Astrocyte (in vitro differentiated cells and primary cell): Measurements from ENCODE around the gene LGR4. TPM values are rescaled to one million over a fixed set of nuclear protein-coding genes. Genes with fewer than 3 reads are reported as not detected.

Experiments
- DNase-seq: peaks from one replicate; pipeline ENCODE4 v3.0.0-alpha.2; 2010; ENCODE audit warnings: low read depth
- FAIRE-seq: peaks from 2 replicates; lab custom pipeline; 2011; peaks lifted over from hg19 to GRCh38; lab: Jason Lieb, UNC
- H2AFZ ChIP-seq: 2 replicates; pipeline ENCODE4 v1.6.0; 2012; ENCODE audit warnings: low read depth, low read length, inconsistent platforms
- H3K27ac ChIP-seq: 2 replicates; pipeline ENCODE4 v1.5.1; 2011; ENCODE audit warnings: low read depth, low read length, inconsistent platforms
- H3K27me3 ChIP-seq: 2 replicates; pipeline ENCODE4 v1.6.0; 2011; ENCODE audit warnings: low read length, inconsistent platforms; ENCODE audit not compliant: insufficient read depth
- H3K36me3 ChIP-seq: 2 replicates; pipeline ENCODE4 v1.5.1; 2011; ENCODE audit warnings: low read length, inconsistent platforms; ENCODE audit not compliant: insufficient read depth
- H3K4me1 ChIP-seq: 2 replicates; pipeline ENCODE4 v1.5.1; 2011; ENCODE audit warnings: low read length, inconsistent platforms; ENCODE audit not compliant: insufficient read depth
- H3K4me2 ChIP-seq: 2 replicates; pipeline ENCODE4 v1.6.0; 2012; ENCODE audit warnings: low read length, inconsistent platforms
- H3K4me3 ChIP-seq: 2 replicates; pipeline ENCODE4 v1.5.1; 2011; ENCODE audit warnings: low read depth, mild to moderate bottlenecking, low read length, inconsistent platforms; ENCODE audit not compliant: insufficient read depth
- H3K79me2 ChIP-seq: 2 replicates; pipeline ENCODE4 v1.6.0; 2012; ENCODE audit warnings: mild to moderate bottlenecking, low read length, inconsistent platforms; ENCODE audit not compliant: insufficient read depth
- H3K9ac ChIP-seq: 2 replicates; pipeline ENCODE4 v1.6.0; 2012; ENCODE audit warnings: mild to moderate bottlenecking, low read length, inconsistent platforms
- H3K9me3 ChIP-seq: 2 replicates; pipeline ENCODE4 v1.5.1; 2012; ENCODE audit warnings: low read depth, mild to moderate bottlenecking, low read length, inconsistent platforms; ENCODE audit not compliant: insufficient read depth
- H4K20me1 ChIP-seq: 2 replicates; pipeline ENCODE4 v1.6.0; 2012; ENCODE audit warnings: low read length, inconsistent platforms; ENCODE audit not compliant: insufficient read depth
- H3K27ac Mint-ChIP-seq: one replicate; pipeline ENCODE4 v1.8.0; 2021; ENCODE audit warnings: mild to moderate bottlenecking, mixed read lengths; ENCODE audit not compliant: unreplicated experiment
- H3K27me3 Mint-ChIP-seq: one replicate; pipeline ENCODE4 v1.8.0; 2021; ENCODE audit warnings: low read depth, mixed read lengths; ENCODE audit not compliant: unreplicated experiment
- H3K36me3 Mint-ChIP-seq: one replicate; pipeline ENCODE4 v1.8.0; 2021; ENCODE audit warnings: low read depth, mixed read lengths; ENCODE audit not compliant: unreplicated experiment
- H3K4me1 Mint-ChIP-seq: one replicate; pipeline ENCODE4 v1.8.0; 2021; ENCODE audit warnings: low read depth, mixed read lengths; ENCODE audit not compliant: unreplicated experiment
- H3K4me3 Mint-ChIP-seq: one replicate; pipeline ENCODE4 v1.8.0; 2021; ENCODE audit warnings: mild to moderate bottlenecking, moderate library complexity, mixed read lengths; ENCODE audit not compliant: unreplicated experiment
- H3K9me3 Mint-ChIP-seq: one replicate; pipeline ENCODE4 v1.8.0; 2021; ENCODE audit warnings: mild to moderate bottlenecking, mixed read lengths; ENCODE audit not compliant: unreplicated experiment
- CTCF ChIP-seq: IDR thresholded peaks from 2 replicates; pipeline ENCODE4 v1.5.1; 2011; ENCODE audit warnings: low read depth, mild to moderate bottlenecking, inconsistent platforms, low read length, moderate library complexity; ENCODE audit not compliant: insufficient read depth
- EZH2 ChIP-seq: IDR thresholded peaks from 2 replicates; pipeline ENCODE4 v1.6.1; 2012; ENCODE audit warnings: mild to moderate bottlenecking, low read length, inconsistent platforms; ENCODE audit not compliant: insufficient read depth
- total RNA-seq: library from RNA; stranded (reverse); gene quantifications from 2 replicates; pipeline ENCODE4 v1.2.1, GENCODE V29; 2021

LGR4 gene
- total RNA-seq, 1 donor from 2014 or later = 50.0 TPM

- Histone ChIP-seq H3K27me3 (no peaks in the 10 kb centered on the region), H3K4me3 (no peak overlapping the region), H2AFZ (no peak overlapping the region), H3K27ac (no peak overlapping the region), H3K79me2 (peaks cover 4% of the 10 kb centered on the region), H3K9ac (no peak overlapping the region), H3K9me3 (no peaks in the 10 kb centered on the region), H3K36me3 (no peaks in the 10 kb centered on the region), H3K4me1 (no peaks in the 10 kb centered on the region), H3K4me2 (no peak overlapping the region), H4K20me1 (no peaks in the 10 kb centered on the region)
- H3K27me3 Mint-ChIP-seq = no peaks in the 10 kb centered on the region
- H3K27ac Mint-ChIP-seq = no peak overlapping the region
- H3K4me1 Mint-ChIP-seq = no peaks in the 10 kb centered on the region
- no peaks in the 10 kb centered on the region for H3K36me3 Mint-ChIP-seq
- TF ChIP-seq EZH2 (no peak), CTCF (no peak)
- no peaks in the 10 kb centered on the region for H3K9me3 Mint-ChIP-seq
- FAIRE-seq = no peak
- H3K4me3 Mint-ChIP-seq = no peak overlapping the region
- DNase-seq = no peak
Observed at GRCh38 chr11:27356624-27357222, 115.9 kb downstream of the LGR4 start.

DNA sequence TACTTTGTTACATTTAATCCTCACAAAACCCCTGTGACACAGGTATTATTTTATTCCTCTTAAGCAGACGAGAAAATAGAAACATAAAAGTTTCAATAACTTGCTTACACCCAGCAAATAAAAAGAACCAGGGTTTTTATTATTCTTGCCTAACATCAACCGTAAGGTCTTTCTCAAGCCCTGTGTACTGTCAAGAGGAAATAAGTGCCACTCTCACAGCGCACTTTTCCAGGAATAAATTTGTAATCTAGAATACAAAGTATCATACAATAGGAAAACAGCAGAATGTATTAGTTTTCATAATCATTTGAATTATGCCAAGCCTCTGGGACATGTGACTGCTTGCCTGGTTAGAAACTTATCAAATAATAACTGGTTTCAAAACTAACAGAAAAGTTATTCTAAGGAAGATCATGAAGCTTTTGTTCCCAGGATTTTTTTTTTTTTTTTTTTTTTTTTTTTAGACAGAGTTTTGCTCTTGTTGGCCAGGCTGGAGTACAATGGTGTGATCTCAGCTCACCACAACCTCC lies 117.0 kb downstream of the LGR4 start:
- H3K9ac ChIP-seq = no peak overlapping the region
- no peak overlapping the region for H3K4me2 ChIP-seq
- DNase-seq = no peak
- no peak overlapping the region for H3K4me3 ChIP-seq
- H4K20me1 ChIP-seq = no peaks in the 10 kb centered on the region
- Mint-ChIP-seq H3K4me3 (no peak overlapping the region), H3K36me3 (no peaks in the 10 kb centered on the region), H3K27ac (no peak overlapping the region), H3K4me1 (peaks cover 3% of the 10 kb centered on the region), H3K9me3 (no peaks in the 10 kb centered on the region), H3K27me3 (no peaks in the 10 kb centered on the region)
- peaks cover 4% of the 10 kb centered on the region for H3K79me2 ChIP-seq
- H2AFZ ChIP-seq = no peak overlapping the region
- no peak for TF ChIP-seq EZH2
- no peak for TF ChIP-seq CTCF
- no peak for FAIRE-seq
- no peak overlapping the region for H3K27ac ChIP-seq
- no peaks in the 10 kb centered on the region for H3K9me3 ChIP-seq
- H3K27me3 ChIP-seq = no peaks in the 10 kb centered on the region
- no peaks in the 10 kb centered on the region for H3K36me3 ChIP-seq
- no peaks in the 10 kb centered on the region for H3K4me1 ChIP-seq

DNA sequence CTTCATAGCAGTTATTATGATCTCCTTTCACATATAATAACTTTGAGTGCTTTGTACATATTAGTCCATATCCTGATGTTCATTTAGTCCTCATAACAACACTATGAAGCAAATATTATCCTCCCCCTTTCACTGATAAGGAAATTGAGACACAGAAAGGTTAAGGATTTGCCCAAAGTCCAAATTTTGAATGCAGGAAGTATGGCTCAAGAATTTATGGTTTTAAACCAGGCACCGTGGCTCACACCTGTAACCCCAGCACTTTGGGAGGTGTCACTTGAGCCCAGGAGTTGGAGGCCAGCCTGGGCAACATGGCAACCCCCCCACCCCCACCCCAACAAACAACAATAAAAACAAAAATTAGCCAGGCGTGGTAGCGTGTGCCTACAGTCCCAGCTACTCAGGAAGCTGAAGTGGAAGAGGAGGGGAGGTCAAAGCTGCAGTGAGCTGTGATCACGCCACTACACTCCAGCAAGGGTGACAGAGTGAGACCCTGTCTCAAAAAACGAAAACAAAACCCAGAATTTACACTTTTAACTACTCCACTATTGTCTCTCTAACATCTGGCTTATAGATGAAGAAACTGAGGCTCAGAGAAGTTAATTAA lies 118.1 kb downstream of the LGR4 start:
- no peaks in the 10 kb centered on the region for H3K9me3 Mint-ChIP-seq
- no peak overlapping the region for H3K4me2 ChIP-seq
- TF ChIP-seq EZH2 (no peak), CTCF (no peak)
- no peak for DNase-seq
- no peaks in the 10 kb centered on the region for H3K9me3 ChIP-seq
- H3K27ac Mint-ChIP-seq = no peak overlapping the region
- no peaks in the 10 kb centered on the region for H3K36me3 Mint-ChIP-seq
- peaks cover 3% of the 10 kb centered on the region for H3K4me1 Mint-ChIP-seq
- no peak for FAIRE-seq
- no peaks in the 10 kb centered on the region for H3K27me3 Mint-ChIP-seq
- H4K20me1 ChIP-seq = no peaks in the 10 kb centered on the region
- no peaks in the 10 kb centered on the region for H3K27me3 ChIP-seq
- H3K27ac ChIP-seq = no peak overlapping the region
- H3K79me2 ChIP-seq = peaks cover 4% of the 10 kb centered on the region
- no peak overlapping the region for H3K4me3 Mint-ChIP-seq
- no peak overlapping the region for H3K4me3 ChIP-seq
- no peak overlapping the region for H3K9ac ChIP-seq
- no peaks in the 10 kb centered on the region for H3K4me1 ChIP-seq
- H3K36me3 ChIP-seq = no peaks in the 10 kb centered on the region
- no peak overlapping the region for H2AFZ ChIP-seq
